WTC11 (cell line): Measurements from ENCODE around the gene SLC1A7. TPM values are rescaled to one million over a fixed set of nuclear protein-coding genes. Genes with fewer than 3 reads are reported as not detected.

Experiments
- ATAC-seq: fragments of 200-7000 bp; cut with Tn5 transposase; 2 replicates; pipeline ENCODE4 v1.10.0; 2021; ENCODE audit warnings: mild to moderate bottlenecking, moderate library complexity
- CTCF ChIA-PET: fragments of 300-600 bp; sonication (Branson Sonifier 250); formaldehyde crosslinking; loops from one replicate; lab custom pipeline; 2021; ENCODE audit warnings: antibody characterized with exemption; lab: Charles Lee
- POLR2A ChIA-PET: fragments of 350-600 bp; sonication (Branson Sonifier 250); formaldehyde crosslinking; loops from one replicate; lab custom pipeline; 2021; ENCODE audit warnings: antibody characterized with exemption; lab: Charles Lee
- DNase-seq: peaks from one replicate; pipeline ENCODE4 v3.0.0; 2021; ENCODE audit warnings: low spot score
- H3K27ac Mint-ChIP-seq: 2 replicates; pipeline ENCODE4 v1.8.0; 2021; ENCODE audit warnings: mixed read lengths
- H3K27me3 Mint-ChIP-seq: 2 replicates; pipeline ENCODE4 v1.8.0; 2021; ENCODE audit warnings: low read depth, mild to moderate bottlenecking, moderate library complexity, mixed read lengths
- H3K36me3 Mint-ChIP-seq: 2 replicates; pipeline ENCODE4 v1.8.0; 2021; ENCODE audit warnings: mixed read lengths
- H3K4me1 Mint-ChIP-seq: 2 replicates; pipeline ENCODE4 v1.8.0; 2022; ENCODE audit warnings: mixed read lengths
- H3K4me3 Mint-ChIP-seq: 2 replicates; pipeline ENCODE4 v1.8.0; 2021; ENCODE audit warnings: mild to moderate bottlenecking, moderate library complexity, mixed read lengths
- H3K9me3 Mint-ChIP-seq: 2 replicates; pipeline ENCODE4 v1.8.0; 2021; ENCODE audit warnings: mixed read lengths
- CTCF ChIP-seq: fragments of 200-600 bp; IDR thresholded peaks from 2 replicates; pipeline ENCODE4 v1.8.0; 2022; ENCODE audit warnings: antibody characterized with exemption
- E2F1 ChIP-seq: sonication (generic); formaldehyde crosslinking; IDR thresholded peaks from 2 replicates; pipeline ENCODE4 v1.8.0; 2022; ENCODE audit warnings: mild to moderate bottlenecking, missing genetic modification reagents
- ESRRA ChIP-seq: sonication (generic); formaldehyde crosslinking; IDR thresholded peaks from 2 replicates; pipeline ENCODE4 v1.8.1; 2022; ENCODE audit warnings: mild to moderate bottlenecking, missing genetic modification reagents, borderline replicate concordance
- GTF2I ChIP-seq: fragments of 250-450 bp; sonication (Bioruptor Pico); conservative IDR thresholded peaks from 2 replicates; pipeline ENCODE4 v1.4.0; 2021; ENCODE audit warnings: mild to moderate bottlenecking
- HMGXB4 ChIP-seq: sonication (generic); formaldehyde crosslinking; IDR thresholded peaks from 2 replicates; pipeline ENCODE4 v1.8.1; 2023; ENCODE audit warnings: mild to moderate bottlenecking, moderate library complexity, missing genetic modification reagents
- JUN ChIP-seq: sonication (generic); formaldehyde crosslinking; IDR thresholded peaks from 2 replicates; pipeline ENCODE4 v1.8.0; 2023; ENCODE audit warnings: mild to moderate bottlenecking, missing genetic modification reagents
- MAX ChIP-seq: sonication (generic); formaldehyde crosslinking; IDR thresholded peaks from 2 replicates; pipeline ENCODE4 v1.8.0; 2022; ENCODE audit warnings: mild to moderate bottlenecking, missing genetic modification reagents
- NR1H2 ChIP-seq: sonication (generic); formaldehyde crosslinking; IDR thresholded peaks from 2 replicates; pipeline ENCODE4 v1.9.0; 2021; ENCODE audit warnings: mild to moderate bottlenecking, moderate library complexity, missing genetic modification reagents
- OVOL2 ChIP-seq: fragments of 250-450 bp; sonication (Bioruptor Pico); IDR thresholded peaks from 2 replicates; pipeline ENCODE4 v1.9.0; 2021; ENCODE audit warnings: mild to moderate bottlenecking, borderline replicate concordance
- STAT6 ChIP-seq: sonication (generic); formaldehyde crosslinking; conservative IDR thresholded peaks from 2 replicates; pipeline ENCODE4 v1.8.1; 2023; ENCODE audit warnings: mild to moderate bottlenecking, low read depth, missing genetic modification reagents, moderate library complexity
- TCF7 ChIP-seq: sonication (generic); formaldehyde crosslinking; IDR thresholded peaks from 2 replicates; pipeline ENCODE4 v1.8.0; 2022; ENCODE audit warnings: mild to moderate bottlenecking, low read depth, missing genetic modification reagents, moderate library complexity
- TP53 ChIP-seq: sonication (generic); formaldehyde crosslinking; IDR thresholded peaks from 2 replicates; pipeline ENCODE4 v1.8.1; 2023; ENCODE audit warnings: mild to moderate bottlenecking, missing genetic modification reagents
- ZBTB21 ChIP-seq: sonication (generic); formaldehyde crosslinking; IDR thresholded peaks from 2 replicates; pipeline ENCODE4 v1.8.1; 2023; ENCODE audit warnings: mild to moderate bottlenecking, missing genetic modification reagents, borderline replicate concordance
- ZNF317 ChIP-seq: sonication (generic); formaldehyde crosslinking; IDR thresholded peaks from 2 replicates; pipeline ENCODE4 v1.8.1; 2023; ENCODE audit warnings: low read depth, mild to moderate bottlenecking, moderate library complexity, missing genetic modification reagents, borderline replicate concordance
- ZNF512 ChIP-seq: sonication (generic); formaldehyde crosslinking; IDR thresholded peaks from 2 replicates; pipeline ENCODE4 v1.8.1; 2022; ENCODE audit warnings: missing genetic modification reagents, borderline replicate concordance
- total RNA-seq: library from RNA; stranded (reverse); gene quantifications from 3 replicates; pipeline ENCODE4 v1.2.3, GENCODE V29; 2021

SLC1A7 gene
- total RNA-seq, 1 experiment from 2014 or later = not detected

- Mint-ChIP-seq H3K27ac (peak overlapping the region; percentile 49; the same call in 1 of the 2 replicates), H3K36me3 (no peaks in the 10 kb centered on the region), H3K4me3 (no peak overlapping the region), H3K27me3 (no peaks in the 10 kb centered on the region; the same call in 1 of the 2 replicates), H3K4me1 (peaks cover 13% of the 10 kb centered on the region), H3K9me3 (no peaks in the 10 kb centered on the region)
- DNase-seq = no peak
- ATAC-seq = no peak
- TF ChIP-seq HMGXB4 (CRISPR knock-in tag) (no peak), ESRRA (CRISPR knock-in tag) (no peak), STAT6 (CRISPR knock-in tag) (no peak), NR1H2 (no peak), ZBTB21 (no peak), TP53 (CRISPR knock-in tag) (no peak), OVOL2 (no peak), MAX (CRISPR knock-in tag) (no peak), JUN (CRISPR knock-in tag) (no peak), ZNF512 (CRISPR knock-in tag) (no peak), ZNF317 (CRISPR knock-in tag) (no peak), GTF2I (CRISPR knock-in tag) (no peak), E2F1 (CRISPR knock-in tag) (no peak), TCF7 (no peak)
- ChIA-PET POLR2A (no interaction called here), CTCF (interaction anchor here (0.8 to 1.3 kb wide), 2 partner anchors 98 to 102 kb away, joined by 3 to 4 read pairs; no protein-coding TSS in a partner anchor)
Measured at GRCh38 chr1:53083636-53084588, 58.5 kb downstream of the SLC1A7 start.

- CTCF ChIA-PET = interaction anchor here (0.8 to 1.3 kb wide), 2 partner anchors 99 to 103 kb away, joined by 3 to 4 read pairs; no protein-coding TSS in a partner anchor
- Mint-ChIP-seq H3K9me3 (no peaks in the 10 kb centered on the region), H3K27ac (peak overlapping the region; percentile 49; the same call in 1 of the 2 replicates), H3K4me3 (no peak overlapping the region), H3K27me3 (no peaks in the 10 kb centered on the region; the same call in 1 of the 2 replicates), H3K36me3 (no peaks in the 10 kb centered on the region), H3K4me1 (peaks cover 13% of the 10 kb centered on the region)
- POLR2A ChIA-PET = no interaction called here
- ATAC-seq (no peak), DNase-seq (no peak)
- no peak for TF ChIP-seq CTCF
Measured at GRCh38 chr1:53082826-53083455, 59.5 kb downstream of the SLC1A7 start.
